ENCODE data around the gene ZCCHC7.

GRCh38 chr9:37259951-37260350, 139.6 kb downstream of the ZCCHC7 start:
- no peak for TF ChIP-seq CTCF (IDR thresholded peaks at IDR 0.05)
- TF ChIP-seq POLR2A (IDR thresholded peaks at IDR 0.05) = no peak

Data from thyroid gland (tissue), 4 donors.